ENCODE data around the gene TPRG1L.
"Not testable (repeated sequence)": the region's sequence is repeated elsewhere in the genome, so short reads cannot be mapped to it uniquely, and the experiment has no call there.

Gene TPRG1L

DNA sequence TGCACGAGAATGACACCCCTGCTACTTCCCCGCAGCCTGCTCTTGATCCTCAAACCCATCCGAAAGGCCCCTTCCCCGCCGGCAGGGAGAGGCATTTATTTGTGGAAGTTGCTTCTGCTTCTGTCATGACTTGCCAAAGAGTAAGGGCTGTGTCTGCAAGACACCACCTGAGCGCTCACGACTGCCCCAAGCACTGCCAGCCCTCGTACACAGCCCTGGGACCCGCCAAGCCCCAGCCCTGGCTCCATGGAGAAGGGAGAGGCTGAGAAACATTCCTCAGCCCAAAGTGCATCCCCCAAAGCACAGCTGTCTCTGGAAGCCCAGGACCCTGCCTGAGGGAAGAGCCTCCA, 6.3 kb upstream of the TPRG1L start:
- Histone ChIP-seq H3K79me1 (replicated peaks; ENCODE audit: low read length, poor library complexity, severe bottlenecking) (peaks cover 7% of the 10 kb centered on the region), H2BK15ac (ENCODE audit: low read depth, poor library complexity, severe bottlenecking) (no peak overlapping the region), H3K27me3 (ENCODE audit: control insufficient read depth in 1 of 2, insufficient read depth in 1 of 2, low read length in 2 of 2) (peaks cover 38 to 48% of the 10 kb centered on the region in 2 experiments), H2BK5ac (ENCODE audit: low read depth, low read length, poor library complexity, severe bottlenecking) (no peak overlapping the region), H3K4me3 (ENCODE audit: insufficient read depth in 1 of 2, low read depth in 1 of 2, low read length in 2 of 2) (no peak overlapping the region), H3K4me2 (ENCODE audit: low read length, poor library complexity, severe bottlenecking) (no peak overlapping the region), H2BK120ac (ENCODE audit: low read depth, low read length) (no peak overlapping the region), H3K9ac (ENCODE audit: low read length) (peak overlapping the region; percentile 18), H3K18ac (ENCODE audit: low read depth in 1 of 2, low read length in 2 of 2) (no peak overlapping the region), H4K91ac (ENCODE audit: low read length) (no peak overlapping the region), H3K4me1 (ENCODE audit: control insufficient read depth, insufficient read depth, low read depth, low read length) (peaks cover 19% of the 10 kb centered on the region), H2BK12ac (ENCODE audit: low read length in 2 of 2) (peak overlapping the region in 1 of 2 experiments; percentile 19), H4K8ac (ENCODE audit: low read length) (no peak overlapping the region), H3K9me3 (ENCODE audit: control insufficient read depth, low read length) (no peaks in the 10 kb centered on the region), H3K27ac (ENCODE audit: low read length, poor library complexity, severe bottlenecking) (no peak overlapping the region), H3K4ac (ENCODE audit: low read depth in 1 of 2, low read length in 2 of 2) (no peak overlapping the region), H2AK5ac (ENCODE audit: low read length, severe bottlenecking) (no peak overlapping the region), H2AFZ (ENCODE audit: low read depth, low read length) (no peak overlapping the region), H3K36me3 (ENCODE audit: control insufficient read depth in 1 of 2, insufficient read depth in 2 of 2, low read depth in 1 of 2, low read length in 2 of 2) (peaks cover 2 to 5% of the 10 kb centered on the region in 2 experiments), H3K14ac (ENCODE audit: low read length in 2 of 2) (no peak overlapping the region), H3K23ac (ENCODE audit: low read length in 2 of 2) (no peak overlapping the region)
- DNase-seq, result no peak
- 90% methylated on average over 9 of the region's 9 CpGs for WGBS

DNA sequence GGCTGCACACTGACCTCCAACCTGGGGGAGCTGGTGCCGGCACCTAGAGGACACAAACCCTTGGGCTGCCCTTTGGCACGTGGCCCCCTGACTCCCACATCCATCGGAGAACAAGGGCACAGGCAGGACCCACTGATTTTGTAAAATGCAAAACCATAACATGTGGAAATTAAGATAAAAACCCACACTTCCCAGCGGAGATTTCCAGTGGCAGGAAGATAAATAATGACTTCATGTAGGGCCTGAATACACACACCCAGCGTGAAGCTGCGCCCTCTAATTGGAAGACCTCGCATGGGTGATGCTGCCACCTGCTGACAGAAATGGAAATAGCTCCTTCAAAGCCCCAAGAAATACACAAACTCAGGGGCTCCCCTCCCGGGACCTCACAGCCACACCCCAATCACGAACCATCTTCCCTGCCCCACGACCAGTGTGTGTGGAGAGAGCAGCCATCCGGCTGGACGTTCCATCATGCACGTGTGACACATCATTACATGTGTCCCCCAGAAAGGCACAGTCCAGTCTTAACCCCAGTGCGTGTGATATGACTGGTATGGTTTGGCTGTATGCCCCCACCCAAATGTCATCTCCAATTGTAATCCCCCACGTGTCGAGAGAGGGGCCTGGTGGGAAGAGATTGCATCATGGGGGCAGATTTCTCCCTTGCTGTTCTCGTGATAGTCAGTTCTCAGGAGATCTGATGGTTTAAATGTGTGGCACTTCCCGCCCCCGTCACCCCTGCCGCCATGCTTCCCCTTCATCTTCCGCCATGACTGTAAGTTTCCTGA, 5.7 kb upstream of the TPRG1L start:
- Histone ChIP-seq H3K27me3 (ENCODE audit: control insufficient read depth in 1 of 2, insufficient read depth in 1 of 2, low read length in 2 of 2) (peaks cover 33 to 48% of the 10 kb centered on the region in 2 experiments), H4K91ac (ENCODE audit: low read length) (no peak overlapping the region), H3K4me1 (ENCODE audit: control insufficient read depth, insufficient read depth, low read depth, low read length) (peaks cover 20% of the 10 kb centered on the region), H2BK5ac (ENCODE audit: low read depth, low read length, poor library complexity, severe bottlenecking) (no peak overlapping the region), H3K27ac (ENCODE audit: low read length, poor library complexity, severe bottlenecking) (no peak overlapping the region), H2BK15ac (ENCODE audit: low read depth, poor library complexity, severe bottlenecking) (no peak overlapping the region), H3K9me3 (ENCODE audit: control insufficient read depth, low read length) (no peaks in the 10 kb centered on the region), H4K8ac (ENCODE audit: low read length) (no peak overlapping the region), H3K4ac (ENCODE audit: low read depth in 1 of 2, low read length in 2 of 2) (no peak overlapping the region), H2AFZ (ENCODE audit: low read depth, low read length) (no peak overlapping the region), H3K79me1 (replicated peaks; ENCODE audit: low read length, poor library complexity, severe bottlenecking) (peaks cover 13% of the 10 kb centered on the region), H3K4me3 (ENCODE audit: insufficient read depth in 1 of 2, low read depth in 1 of 2, low read length in 2 of 2) (no peak overlapping the region), H3K18ac (ENCODE audit: low read depth in 1 of 2, low read length in 2 of 2) (peak overlapping the region in 1 of 2 experiments; percentile 7), H3K23ac (ENCODE audit: low read length in 2 of 2) (no peak overlapping the region), H3K14ac (ENCODE audit: low read length in 2 of 2) (no peak overlapping the region), H3K36me3 (ENCODE audit: control insufficient read depth in 1 of 2, insufficient read depth in 2 of 2, low read depth in 1 of 2, low read length in 2 of 2) (peaks cover 2 to 5% of the 10 kb centered on the region in 2 experiments), H2BK12ac (ENCODE audit: low read length in 2 of 2) (peak overlapping the region in 1 of 2 experiments; percentile 19), H3K4me2 (ENCODE audit: low read length, poor library complexity, severe bottlenecking) (no peak overlapping the region), H2BK120ac (ENCODE audit: low read depth, low read length) (no peak overlapping the region), H3K9ac (ENCODE audit: low read length) (peak overlapping the region; percentile 35), H2AK5ac (ENCODE audit: low read length, severe bottlenecking) (no peak overlapping the region)
- peak; percentile 81 for DNase-seq
- WGBS, result 25% methylated on average over 15 of the region's 21 CpGs

DNA sequence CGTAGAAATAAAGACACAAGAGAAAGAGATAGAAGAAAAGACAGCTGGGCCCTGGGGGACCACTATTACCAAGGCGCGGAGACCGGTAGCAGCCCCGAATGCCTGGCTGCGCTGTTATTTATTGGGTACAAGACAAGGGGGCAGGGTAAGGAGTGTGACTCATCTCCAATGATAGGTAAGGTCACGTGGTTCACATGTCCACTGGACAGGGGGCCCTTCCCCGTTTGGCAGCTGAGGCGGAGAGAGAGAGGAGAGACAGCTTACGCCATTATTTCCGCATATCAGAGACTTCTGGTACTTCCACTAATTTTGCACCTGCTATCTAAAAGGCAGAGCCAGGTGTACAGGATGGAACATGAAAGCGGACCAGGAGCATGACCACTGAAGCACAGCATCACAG, 4.1 kb upstream of the TPRG1L start:
- H3K36me3 ChIP-seq (ENCODE audit: control insufficient read depth in 1 of 2, insufficient read depth in 2 of 2, low read depth in 1 of 2, low read length in 2 of 2), result peaks cover 2 to 5% of the 10 kb centered on the region in 2 experiments
- H2BK5ac ChIP-seq (ENCODE audit: low read depth, low read length, poor library complexity, severe bottlenecking), result no peak overlapping the region
- DNase-seq, result no peak
- no peak overlapping the region for H3K23ac ChIP-seq (ENCODE audit: low read length in 2 of 2)
- peaks cover 17 to 38% of the 10 kb centered on the region in 2 experiments for H3K27me3 ChIP-seq (ENCODE audit: control insufficient read depth in 1 of 2, insufficient read depth in 1 of 2, low read length in 2 of 2)
- H3K18ac ChIP-seq (ENCODE audit: low read depth in 1 of 2, low read length in 2 of 2), result no peak overlapping the region
- no peak overlapping the region for H3K4me3 ChIP-seq (ENCODE audit: insufficient read depth in 1 of 2, low read depth in 1 of 2, low read length in 2 of 2)
- H2AK5ac ChIP-seq (ENCODE audit: low read length, severe bottlenecking), result no peak overlapping the region
- no peak overlapping the region for H3K27ac ChIP-seq (ENCODE audit: low read length, poor library complexity, severe bottlenecking)
- H4K91ac ChIP-seq (ENCODE audit: low read length), result no peak overlapping the region
- no peak overlapping the region for H3K4me2 ChIP-seq (ENCODE audit: low read length, poor library complexity, severe bottlenecking)
- H3K14ac ChIP-seq (ENCODE audit: low read length in 2 of 2), result no peak overlapping the region
- H2BK15ac ChIP-seq (ENCODE audit: low read depth, poor library complexity, severe bottlenecking), result no peak overlapping the region
- no peak overlapping the region for H2BK12ac ChIP-seq (ENCODE audit: low read length in 2 of 2)
- no peak overlapping the region for H3K4ac ChIP-seq (ENCODE audit: low read depth in 1 of 2, low read length in 2 of 2)
- H3K9ac ChIP-seq (ENCODE audit: low read length), result no peak overlapping the region
- no peak overlapping the region for H2BK120ac ChIP-seq (ENCODE audit: low read depth, low read length)
- 84% methylated on average over 12 of the region's 12 CpGs for WGBS
- no peaks in the 10 kb centered on the region for H3K9me3 ChIP-seq (ENCODE audit: control insufficient read depth, low read length)
- H2AFZ ChIP-seq (ENCODE audit: low read depth, low read length), result no peak overlapping the region
- H3K4me1 ChIP-seq (ENCODE audit: control insufficient read depth, insufficient read depth, low read depth, low read length), result peaks cover 16% of the 10 kb centered on the region
- peaks cover 15% of the 10 kb centered on the region for H3K79me1 ChIP-seq (replicated peaks; ENCODE audit: low read length, poor library complexity, severe bottlenecking)
- H4K8ac ChIP-seq (ENCODE audit: low read length), result no peak overlapping the region

DNA sequence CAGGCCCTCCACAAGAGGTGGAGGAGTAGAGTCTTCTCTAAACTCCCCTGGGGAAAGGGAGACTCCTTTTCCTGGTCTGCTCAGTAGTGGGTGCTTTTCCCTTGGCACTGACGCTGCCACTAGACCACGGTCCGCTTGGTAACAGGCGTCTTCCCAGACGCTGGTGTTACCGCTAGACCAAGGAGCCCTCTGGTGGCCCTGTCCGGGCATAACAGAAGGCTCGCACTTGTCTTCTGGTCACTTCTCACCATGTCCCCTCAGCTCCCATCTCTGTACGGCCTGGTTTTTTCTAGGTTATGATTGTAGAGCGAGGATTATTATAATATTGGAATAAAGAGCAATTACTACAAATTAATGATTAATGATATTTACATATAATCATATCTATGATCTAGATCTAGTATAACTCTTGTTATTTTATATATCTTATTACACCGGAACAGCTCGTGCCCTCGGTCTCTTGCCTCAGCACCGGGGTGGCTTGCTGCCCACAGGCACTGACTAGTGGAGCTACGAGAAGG, 3.6 kb upstream of the TPRG1L start:
- H2AFZ ChIP-seq (ENCODE audit: low read depth, low read length); H4K8ac ChIP-seq (ENCODE audit: low read length); H3K9ac ChIP-seq (ENCODE audit: low read length); H4K91ac ChIP-seq (ENCODE audit: low read length); H3K23ac ChIP-seq (ENCODE audit: low read length in 2 of 2); H3K27ac ChIP-seq (ENCODE audit: low read length, poor library complexity, severe bottlenecking); H3K4me2 ChIP-seq (ENCODE audit: low read length, poor library complexity, severe bottlenecking); H2BK15ac ChIP-seq (ENCODE audit: low read depth, poor library complexity, severe bottlenecking); H3K4me3 ChIP-seq (ENCODE audit: insufficient read depth in 1 of 2, low read depth in 1 of 2, low read length in 2 of 2); H2BK120ac ChIP-seq (ENCODE audit: low read depth, low read length); H2AK5ac ChIP-seq (ENCODE audit: low read length, severe bottlenecking); H3K36me3 ChIP-seq (ENCODE audit: control insufficient read depth in 1 of 2, insufficient read depth in 2 of 2, low read depth in 1 of 2, low read length in 2 of 2); H3K4ac ChIP-seq (ENCODE audit: low read depth in 1 of 2, low read length in 2 of 2); H2BK5ac ChIP-seq (ENCODE audit: low read depth, low read length, poor library complexity, severe bottlenecking); H3K14ac ChIP-seq (ENCODE audit: low read length in 2 of 2); H3K18ac ChIP-seq (ENCODE audit: low read depth in 1 of 2, low read length in 2 of 2); H2BK12ac ChIP-seq (ENCODE audit: low read length in 2 of 2); H3K9me3 ChIP-seq (ENCODE audit: control insufficient read depth, low read length): not testable (repeated sequence)
- peak; percentile 50 for DNase-seq
- H3K79me1 ChIP-seq (replicated peaks; ENCODE audit: low read length, poor library complexity, severe bottlenecking), result peaks cover 19% of the 10 kb centered on the region
- 46% methylated on average over 9 of the region's 15 CpGs for WGBS
- H3K27me3 ChIP-seq (ENCODE audit: control insufficient read depth in 1 of 2, insufficient read depth in 1 of 2, low read length in 2 of 2), result peaks cover 12 to 33% of the 10 kb centered on the region in 2 experiments
- H3K4me1 ChIP-seq (ENCODE audit: control insufficient read depth, insufficient read depth, low read depth, low read length), result peaks cover 16% of the 10 kb centered on the region

Measured in mesenchymal stem cell (in vitro differentiated cells and primary cell).